ENCODE results near the gene TUFT1.

- TF ChIP-seq, protein P1, sequence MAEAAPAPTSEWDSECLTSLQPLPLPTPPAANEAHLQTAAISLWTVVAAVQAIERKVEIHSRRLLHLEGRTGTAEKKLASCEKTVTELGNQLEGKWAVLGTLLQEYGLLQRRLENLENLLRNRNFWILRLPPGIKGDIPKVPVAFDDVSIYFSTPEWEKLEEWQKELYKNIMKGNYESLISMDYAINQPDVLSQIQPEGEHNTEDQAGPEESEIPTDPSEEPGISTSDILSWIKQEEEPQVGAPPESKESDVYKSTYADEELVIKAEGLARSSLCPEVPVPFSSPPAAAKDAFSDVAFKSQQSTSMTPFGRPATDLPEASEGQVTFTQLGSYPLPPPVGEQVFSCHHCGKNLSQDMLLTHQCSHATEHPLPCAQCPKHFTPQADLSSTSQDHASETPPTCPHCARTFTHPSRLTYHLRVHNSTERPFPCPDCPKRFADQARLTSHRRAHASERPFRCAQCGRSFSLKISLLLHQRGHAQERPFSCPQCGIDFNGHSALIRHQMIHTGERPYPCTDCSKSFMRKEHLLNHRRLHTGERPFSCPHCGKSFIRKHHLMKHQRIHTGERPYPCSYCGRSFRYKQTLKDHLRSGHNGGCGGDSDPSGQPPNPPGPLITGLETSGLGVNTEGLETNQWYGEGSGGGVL (CRISPR knock-in tag; IDR thresholded peaks at IDR 0.05), result no peak
- TF ChIP-seq BHLHE40 (IDR thresholded peaks at IDR 0.05; ENCODE audit: low read length), result no peak
- TF ChIP-seq NR3C1 (CRISPR knock-in tag; IDR thresholded peaks at IDR 0.05), result no peak
- TF ChIP-seq POLR2AphosphoS5 (IDR thresholded peaks at IDR 0.05; ENCODE audit: control insufficient read depth, insufficient read depth, low read depth, low read length), result no peak
These were observed 25.7 kb upstream of the TUFT1 start for GRCh38 chr1:151514366-151514765.

All from K562 (cell line).